ENCODE results near the gene MIS12.

Gene MIS12

DNA sequence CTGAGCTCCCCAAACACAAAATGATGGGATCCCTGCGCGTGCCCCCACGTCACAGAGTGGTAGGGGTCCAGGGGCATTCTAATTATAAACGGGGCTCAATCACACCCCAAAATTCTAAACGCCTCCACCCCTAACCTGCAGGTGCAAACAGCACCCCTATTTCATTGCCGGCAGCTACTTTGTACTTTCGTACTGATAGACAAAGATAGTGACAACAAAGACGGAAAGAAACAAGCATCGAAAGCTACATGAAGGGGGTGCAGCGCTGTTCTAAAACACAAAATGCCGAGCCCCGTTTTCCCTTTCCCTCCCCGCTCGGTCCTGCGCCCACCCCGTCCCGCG, 13.9 kb downstream of the MIS12 start:
- no peak for DNase-seq (ENCODE audit: low read depth in 2 of 2)

DNA sequence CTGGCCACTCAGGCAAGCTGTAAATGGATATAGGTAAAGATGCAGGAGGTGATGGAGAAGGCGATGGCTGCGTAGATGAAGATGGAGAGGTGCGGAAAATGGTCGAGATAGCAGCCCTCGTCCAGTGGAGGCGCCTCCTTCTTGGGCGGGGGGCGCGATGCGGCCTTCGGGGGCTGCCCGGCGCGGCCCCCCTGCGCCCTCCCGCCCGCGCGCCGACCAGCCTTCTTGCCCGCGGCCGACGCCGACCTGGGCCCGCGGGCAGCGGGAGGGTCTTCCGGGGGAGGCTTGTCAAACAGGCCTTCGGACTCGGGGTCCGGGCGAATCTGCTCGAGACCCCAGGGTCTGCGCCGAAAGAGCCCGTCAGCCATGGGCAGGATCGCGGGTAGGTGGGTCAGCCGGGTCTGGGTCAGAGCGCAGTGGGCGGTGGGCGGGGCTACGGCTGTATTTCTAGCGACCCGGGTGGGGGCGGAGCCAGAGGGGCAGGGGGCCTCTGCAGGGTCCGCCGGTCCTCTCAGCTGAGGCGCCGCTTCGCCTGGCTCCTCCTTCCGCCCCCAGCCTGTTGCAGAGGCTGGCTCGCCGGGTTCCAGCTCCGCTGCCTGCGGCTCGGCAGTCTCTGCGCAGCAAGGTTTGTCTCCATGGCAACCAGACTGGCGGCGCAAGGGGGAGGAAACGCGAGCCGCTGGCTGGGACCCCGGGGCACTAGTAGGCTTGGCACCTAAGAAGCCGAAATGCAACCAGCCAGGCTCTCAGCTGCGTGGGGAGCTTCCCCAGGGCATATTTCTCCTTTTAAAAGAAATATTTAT, 14.4 kb downstream of the MIS12 start:
- peak; percentile 54 to 64 for DNase-seq (ENCODE audit: low read depth in 2 of 2)

DNA sequence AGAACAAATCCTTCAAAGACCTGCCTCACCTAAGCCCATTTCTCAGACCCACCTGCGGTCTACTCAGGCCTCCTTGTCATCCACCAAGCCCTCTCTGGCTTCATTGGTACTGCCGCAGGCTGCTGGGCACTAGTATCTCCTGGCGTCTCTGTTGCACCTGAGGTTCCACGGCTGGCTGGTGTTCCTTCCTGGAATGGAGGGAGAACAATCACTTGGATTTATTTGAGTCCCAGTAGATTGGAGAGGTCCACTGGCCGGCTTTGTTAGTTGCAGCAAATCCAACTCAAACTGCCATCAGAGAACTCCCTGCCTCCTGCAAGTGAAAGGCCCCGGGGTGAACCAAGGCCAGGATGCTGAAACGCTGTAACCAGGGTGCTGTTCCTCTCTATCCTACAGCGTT, 15.3 kb downstream of the MIS12 start:
- no peak for DNase-seq (ENCODE audit: low read depth in 2 of 2)

DNA sequence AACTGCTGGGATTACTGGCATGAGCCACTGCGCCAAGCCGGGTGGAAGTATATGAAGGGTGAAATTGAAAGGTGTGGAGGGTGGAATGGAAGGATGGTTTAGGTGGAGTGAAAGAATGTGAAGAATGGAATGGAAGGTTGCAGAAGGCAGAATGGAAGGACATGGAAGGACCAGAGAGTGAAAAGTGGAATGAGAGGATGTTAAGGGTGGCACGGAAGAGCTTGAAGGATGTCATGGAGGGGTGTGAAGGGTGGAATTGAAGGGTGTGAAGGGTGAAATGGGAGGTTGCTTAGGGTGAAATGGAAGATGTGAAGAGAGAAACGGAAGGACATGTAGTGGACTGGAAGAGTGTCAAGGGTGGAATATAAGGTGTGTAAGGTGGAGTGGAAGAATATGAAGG, 16.2 kb downstream of the MIS12 start:
- no peak for DNase-seq (ENCODE audit: low read depth in 2 of 2)

DNA sequence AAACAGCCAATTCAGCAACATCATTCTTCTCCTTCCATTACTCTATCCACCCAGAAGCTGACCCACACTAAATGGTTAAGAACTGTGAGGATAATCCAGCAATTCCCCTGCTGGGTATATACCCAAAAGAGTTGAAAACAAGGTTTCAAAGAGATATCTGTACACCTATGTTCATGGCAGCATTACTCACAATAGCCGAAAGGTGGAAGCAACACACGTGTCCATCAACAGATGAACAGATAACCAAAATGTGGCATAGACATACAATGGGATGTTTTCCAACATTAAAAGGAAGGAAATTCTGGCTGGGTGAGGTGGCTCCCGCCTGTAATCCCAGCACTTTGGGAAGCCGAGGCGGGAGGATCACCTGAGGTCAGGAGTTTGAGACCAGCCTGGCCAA, 19.9 kb downstream of the MIS12 start:
- DNase-seq (ENCODE audit: low read depth in 2 of 2): no peak

DNA sequence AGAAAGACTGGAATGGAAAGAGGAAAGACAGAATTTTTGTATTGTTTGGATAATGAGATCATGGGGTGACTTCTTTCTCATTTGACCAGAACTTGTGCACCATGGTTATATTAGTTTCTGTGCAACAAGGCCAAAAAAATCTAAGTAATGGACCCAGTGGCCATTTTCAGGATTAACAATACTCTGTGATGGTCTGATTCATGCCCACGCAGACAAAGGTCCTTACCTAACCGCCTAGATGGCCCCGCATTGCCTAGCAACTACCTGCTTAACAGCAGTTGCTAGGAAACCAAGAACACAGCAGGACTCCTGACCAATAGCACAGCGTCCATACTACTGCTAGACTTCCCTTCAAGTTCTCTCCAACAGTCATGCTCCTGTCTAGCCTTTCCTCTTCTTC, 22.4 kb downstream of the MIS12 start:
- DNase-seq (ENCODE audit: low read depth in 2 of 2): no peak

DNA sequence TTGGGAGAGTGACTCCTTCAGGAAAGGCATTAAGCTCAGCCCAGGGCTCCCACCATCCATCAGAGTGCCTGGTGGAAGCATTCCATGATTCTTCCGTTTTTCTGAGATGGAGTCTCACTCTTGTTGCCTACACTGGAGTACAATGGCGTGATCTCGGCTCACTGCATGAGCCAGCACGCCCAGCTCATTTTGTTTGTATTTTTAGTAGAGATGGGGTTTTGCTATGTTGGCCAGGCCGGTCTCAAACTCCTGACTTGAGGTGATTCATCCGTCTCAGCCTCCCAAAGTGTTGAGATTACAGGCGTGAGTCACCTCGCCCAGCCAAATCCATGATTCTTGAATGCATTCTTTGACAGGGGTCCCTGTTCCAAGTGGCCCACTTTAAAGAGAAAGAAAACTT, 23.1 kb downstream of the MIS12 start:
- no peak for DNase-seq (ENCODE audit: low read depth in 2 of 2)

DNA sequence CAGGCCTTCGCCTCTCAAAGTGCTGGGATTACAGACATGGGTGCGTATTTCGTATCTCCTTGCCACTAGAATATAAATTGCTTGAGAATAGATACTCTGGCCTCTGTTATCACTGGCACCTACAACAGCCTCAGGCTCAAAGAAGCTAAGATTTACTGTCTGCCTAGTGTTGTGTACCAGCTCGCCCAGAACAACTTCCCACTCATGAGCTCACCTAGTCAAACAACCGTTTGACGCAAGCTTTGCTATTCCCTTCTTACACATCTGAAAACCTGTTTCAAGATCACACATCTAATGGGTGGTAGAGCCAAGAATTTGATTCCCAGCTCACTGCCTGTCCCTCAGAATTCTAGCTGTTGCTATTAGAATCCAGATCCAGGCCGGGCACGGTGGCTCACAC, 24.4 kb downstream of the MIS12 start:
- no peak for DNase-seq (ENCODE audit: low read depth in 2 of 2)

DNA sequence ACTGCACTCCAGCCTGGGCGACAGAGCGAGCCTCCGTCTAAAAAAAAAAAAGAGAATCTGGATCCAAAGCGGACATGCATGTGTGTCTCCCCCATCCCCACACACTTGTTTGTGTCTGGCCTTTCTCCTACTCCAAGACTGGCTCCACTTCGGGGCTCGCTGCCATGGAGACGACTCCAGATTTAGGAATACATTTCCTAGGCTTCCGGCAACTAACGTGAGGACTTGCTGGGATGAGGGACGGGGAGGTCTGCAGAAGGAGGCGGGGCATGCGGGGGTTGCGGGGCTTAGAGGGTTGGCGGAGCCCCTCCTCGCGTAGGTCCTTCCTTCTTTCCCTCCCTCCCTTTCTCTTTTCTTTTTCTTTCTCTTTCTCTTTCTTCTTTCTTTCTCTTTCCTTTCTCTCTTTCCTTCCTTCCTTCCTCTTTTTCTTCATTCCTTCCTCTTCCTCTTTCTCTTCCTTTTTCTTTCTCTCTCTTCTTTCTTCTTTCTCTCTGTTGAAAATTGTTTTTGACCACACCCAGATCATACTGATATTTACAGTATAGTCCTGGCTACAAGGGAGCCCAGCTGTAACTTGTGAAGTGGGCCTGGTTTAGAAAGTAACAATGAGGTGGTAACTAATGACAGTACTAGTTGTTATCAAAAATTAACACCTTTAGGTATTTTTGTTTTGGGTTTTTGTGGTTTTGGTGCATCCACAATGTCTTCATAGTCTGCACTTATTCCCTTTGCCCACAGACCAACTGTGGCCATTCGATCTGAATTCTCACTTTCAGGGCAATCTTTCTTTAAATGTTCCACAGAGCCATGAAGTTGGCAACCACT, 25.2 kb downstream of the MIS12 start:
- no peak for DNase-seq (ENCODE audit: low read depth in 2 of 2)

DNA sequence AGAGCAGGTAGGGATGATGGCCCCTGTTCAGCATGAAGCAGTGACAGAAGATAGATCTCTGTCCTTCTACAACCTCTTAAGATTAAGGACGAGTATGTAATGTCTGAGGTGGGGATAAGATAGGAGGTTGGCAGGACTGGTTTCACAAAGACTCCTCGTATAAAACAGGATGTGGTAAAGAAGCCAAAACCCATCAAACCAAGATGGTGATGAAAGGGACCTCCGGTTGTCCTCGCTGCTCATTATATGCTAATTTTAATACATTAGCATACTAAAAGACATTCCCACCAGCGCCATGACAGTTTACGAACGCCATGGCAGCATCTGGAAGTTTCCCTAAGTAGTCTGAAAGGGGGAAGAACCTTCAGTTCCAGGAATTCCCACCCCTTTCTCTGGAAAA, 27.3 kb downstream of the MIS12 start:
- no peak for DNase-seq (ENCODE audit: low read depth in 2 of 2)

DNA sequence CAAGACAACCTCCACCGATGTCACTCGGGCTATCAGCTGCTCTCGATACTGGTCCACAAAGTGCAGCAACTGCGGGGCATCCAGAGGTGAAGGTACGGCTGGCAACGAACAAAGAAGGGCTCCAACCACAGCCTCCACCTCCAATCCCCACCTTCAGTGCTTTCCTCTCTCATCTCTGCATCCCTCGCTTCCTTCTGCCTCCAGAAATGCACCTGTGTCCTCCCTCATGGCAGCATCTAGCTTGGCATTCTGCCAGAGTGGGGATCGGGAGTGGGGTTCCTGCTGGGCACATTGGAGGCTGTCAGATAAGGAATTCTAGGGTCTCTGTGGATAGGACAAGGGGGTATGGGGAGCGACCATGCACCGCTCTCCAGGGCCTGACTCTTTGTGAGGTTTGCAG, 28.6 kb downstream of the MIS12 start:
- DNase-seq (ENCODE audit: low read depth in 2 of 2): no peak

DNA sequence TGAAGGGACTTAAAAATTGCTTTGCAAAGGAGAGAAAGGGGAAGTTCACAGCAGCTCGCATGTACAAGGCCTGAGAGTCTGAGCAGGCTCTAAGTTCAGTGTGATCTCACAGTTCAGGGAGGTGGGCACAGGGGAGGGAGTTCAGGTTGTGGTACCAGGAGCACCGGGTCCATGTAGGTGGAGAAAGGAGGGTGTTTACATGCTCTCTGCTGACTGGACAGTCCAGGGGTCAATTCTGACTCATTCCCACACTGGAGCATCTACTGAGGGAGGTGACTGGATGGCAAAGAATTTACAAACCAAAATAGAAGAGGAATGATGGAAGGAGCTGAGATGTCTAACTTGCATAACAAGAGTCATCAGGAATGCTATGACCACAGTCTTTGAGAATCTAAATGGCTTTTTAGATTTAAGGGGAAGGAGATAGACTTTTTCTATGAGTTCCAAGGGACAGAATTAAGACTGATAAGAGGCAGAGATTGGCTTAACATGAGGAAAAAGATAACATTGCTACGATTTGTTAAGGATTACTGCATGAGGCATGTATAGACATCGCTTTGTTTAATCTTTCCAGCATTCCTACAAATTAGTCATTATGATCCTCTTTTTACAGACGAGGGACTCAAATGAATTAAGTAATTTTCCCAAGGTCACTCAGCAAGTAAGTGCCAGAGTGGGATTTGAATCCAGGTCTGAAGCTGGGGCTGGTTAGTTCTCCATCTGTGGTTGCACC, 29.9 kb downstream of the MIS12 start:
- no peak for DNase-seq (ENCODE audit: low read depth in 2 of 2)

DNA sequence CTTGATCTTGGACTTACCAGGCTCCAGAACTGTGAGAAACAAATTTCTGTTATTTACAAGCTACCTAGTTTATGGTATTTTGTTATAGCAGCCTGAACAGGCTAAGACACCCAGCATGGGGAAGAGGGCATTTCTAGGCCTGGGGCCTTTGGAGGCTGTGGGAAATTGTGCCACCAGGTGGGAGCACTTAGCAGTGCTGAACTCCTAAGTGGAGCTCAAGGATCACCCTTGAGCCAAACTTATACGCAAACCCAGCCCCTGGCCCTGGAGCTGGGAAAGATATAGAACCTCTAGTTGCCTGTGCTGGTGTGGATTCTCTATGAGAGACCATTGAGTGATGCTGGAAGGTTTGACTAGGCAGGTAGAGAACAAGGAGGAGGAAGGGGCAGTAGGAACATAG, 36.1 kb downstream of the MIS12 start:
- no peak for DNase-seq (ENCODE audit: low read depth in 2 of 2)

DNA sequence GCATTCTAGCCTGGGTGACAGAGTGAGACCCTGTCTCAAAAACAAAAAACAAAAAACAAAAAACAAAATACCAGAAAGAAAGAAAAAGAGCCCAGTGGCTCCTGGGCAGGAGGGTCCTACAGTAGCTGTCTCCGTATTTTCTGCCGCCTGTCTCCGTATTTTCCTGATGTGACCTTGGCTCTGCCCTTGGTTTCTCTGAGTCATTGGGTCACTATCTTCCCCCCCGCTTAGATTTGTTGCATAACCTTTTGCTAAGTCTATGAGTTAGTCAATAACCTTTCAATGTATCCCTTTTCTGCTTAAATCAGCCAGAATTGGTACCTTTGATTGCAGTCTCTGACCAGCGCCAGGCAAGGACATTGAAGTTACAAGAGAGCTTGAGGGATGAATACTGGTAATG, 36.9 kb downstream of the MIS12 start:
- no peak for DNase-seq (ENCODE audit: low read depth in 2 of 2)

DNA sequence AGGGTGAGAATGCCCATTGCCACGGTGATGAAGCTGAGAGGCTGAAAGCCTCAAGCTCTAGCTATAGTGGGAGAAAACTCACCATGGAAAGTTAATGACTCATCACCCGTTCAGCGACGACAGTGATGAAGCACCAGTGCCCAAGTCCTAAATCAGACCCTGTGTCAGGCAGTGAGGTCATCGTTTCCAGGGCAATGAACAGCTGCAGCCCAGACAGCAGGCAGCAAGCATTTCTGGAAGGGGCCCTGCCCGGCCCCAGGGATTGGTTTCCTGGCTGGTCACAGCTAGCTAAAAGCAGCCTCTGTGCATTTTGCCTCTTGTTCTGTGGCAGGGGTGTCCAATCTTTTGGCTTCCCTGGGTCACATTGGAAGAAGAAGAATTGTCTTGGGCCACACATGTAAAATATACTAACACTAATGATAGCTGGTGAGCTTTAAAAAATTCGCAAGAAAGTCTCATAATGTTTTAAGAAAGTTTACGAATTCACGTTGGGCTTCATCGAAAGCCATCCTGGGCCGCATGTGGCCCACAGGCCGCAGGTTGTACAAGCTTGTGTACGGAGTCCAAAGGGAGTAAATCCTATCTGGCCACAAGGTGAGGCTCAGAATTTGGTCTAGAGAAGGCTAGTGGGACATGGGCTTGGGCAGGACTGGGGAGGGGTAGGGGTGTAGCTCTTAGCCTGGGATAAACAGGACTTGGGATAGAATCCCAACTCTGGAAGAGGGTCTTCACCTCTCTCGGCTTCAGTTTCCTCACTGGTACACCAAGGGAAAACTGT, 40.6 kb downstream of the MIS12 start:
- DNase-seq (ENCODE audit: low read depth in 2 of 2): peak; percentile 36 to 66

DNA sequence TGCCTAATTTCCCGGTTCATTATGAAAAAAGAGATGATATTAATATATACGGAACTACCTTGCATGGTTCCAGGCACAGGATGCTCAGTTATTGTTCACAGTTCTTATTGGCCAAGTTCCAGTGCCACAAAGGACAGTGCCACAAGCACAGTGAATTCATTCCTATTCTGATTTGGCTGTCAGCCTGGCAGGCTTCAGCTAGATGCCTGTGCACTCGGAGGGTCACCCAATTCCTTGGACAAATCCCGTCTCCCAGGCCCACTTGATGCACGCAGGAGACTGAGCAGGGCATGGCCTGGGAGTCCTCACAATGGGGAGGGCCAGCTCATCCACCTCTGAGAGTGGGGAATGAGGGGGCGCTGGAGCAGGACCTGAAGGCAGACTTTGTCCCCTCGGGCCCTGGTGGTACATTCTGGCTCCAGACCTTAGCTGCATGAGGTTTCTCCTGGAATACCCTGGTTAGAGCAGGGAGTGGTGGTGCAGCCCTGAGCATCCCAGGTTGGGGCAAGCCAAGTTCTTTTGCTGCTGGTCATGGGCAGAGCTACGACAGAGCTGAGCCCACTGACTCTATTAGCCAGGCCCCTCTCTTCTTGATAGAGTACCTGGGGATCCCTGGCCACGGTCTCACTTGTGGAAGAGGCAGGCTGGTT, 41.4 kb downstream of the MIS12 start:
- DNase-seq (ENCODE audit: low read depth in 2 of 2): no peak

DNA sequence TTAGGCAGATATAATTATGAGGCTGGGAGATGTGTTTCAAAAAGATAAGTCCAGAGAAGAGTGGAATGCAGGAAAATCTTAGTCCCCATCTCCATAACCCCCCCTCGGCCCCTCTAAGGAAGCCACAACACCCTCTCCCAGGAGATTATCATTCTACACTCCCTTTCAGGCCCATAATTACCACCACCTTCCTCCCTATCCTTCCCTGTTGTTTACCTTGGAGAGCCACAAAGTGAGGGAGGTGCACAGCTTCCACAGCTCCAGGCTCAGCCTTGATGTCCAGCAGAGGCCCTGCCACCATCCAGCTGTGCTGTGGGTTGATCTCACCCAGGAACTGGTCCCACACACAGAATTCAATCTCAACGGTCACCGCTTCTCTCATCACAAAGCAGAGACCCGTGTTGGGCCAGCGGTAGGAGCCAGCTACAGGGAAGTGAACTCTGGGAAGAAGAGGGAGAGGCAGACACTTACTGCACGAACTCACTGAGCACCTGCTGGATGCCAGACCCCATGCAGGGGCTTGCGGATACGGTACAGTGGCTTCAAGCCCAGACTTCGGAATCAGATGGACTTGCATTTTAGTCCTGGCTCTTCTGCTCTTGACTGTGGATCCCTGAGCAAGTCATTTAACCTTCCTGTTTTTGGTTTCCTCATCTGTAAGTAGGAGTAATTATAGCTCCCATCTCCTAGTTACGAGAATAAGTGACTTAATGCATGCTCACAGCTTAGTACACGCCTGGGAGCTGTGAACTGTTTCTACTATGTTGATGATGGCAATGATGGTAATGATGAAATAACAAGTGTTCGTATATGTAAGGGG, 44.1 kb downstream of the MIS12 start:
- no peak for DNase-seq (ENCODE audit: low read depth in 2 of 2)

DNA sequence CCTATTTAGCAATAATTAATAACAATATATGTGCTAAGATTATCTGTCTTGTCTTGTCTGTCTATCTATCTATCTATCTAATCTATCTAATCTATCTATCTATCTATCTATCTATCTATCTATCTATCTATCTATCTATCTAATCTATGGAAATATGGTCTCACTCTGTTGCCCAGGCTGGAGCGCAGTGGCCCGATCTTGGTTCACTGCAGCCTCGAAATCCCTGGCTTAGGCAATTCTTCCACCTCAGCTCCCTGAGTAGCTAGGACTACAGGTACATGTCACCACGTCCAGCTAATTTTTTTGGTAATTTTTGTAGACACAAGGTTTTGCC, 44.7 kb downstream of the MIS12 start:
- DNase-seq (ENCODE audit: low read depth in 2 of 2): no peak

DNA sequence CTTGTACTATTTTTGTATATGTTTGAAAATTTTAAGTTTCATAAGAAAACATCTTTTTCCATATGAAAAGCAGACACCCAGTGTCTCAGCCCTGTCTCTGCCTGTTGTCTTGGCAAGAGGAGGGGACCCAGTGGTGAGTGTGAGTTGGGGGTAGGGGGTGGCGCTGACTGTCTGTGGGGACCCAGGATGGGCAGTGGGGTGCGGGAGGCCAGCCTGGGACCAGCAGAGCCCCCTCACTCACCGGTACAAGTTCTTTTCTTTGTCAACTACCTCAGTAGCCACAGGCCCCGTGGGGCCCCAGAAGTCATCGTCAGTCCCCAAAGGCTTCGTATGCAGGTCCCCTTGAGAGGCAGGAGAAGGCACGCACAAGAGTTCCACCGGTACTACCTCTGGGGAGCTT, 46.2 kb downstream of the MIS12 start:
- DNase-seq (ENCODE audit: low read depth in 2 of 2): no peak

DNA sequence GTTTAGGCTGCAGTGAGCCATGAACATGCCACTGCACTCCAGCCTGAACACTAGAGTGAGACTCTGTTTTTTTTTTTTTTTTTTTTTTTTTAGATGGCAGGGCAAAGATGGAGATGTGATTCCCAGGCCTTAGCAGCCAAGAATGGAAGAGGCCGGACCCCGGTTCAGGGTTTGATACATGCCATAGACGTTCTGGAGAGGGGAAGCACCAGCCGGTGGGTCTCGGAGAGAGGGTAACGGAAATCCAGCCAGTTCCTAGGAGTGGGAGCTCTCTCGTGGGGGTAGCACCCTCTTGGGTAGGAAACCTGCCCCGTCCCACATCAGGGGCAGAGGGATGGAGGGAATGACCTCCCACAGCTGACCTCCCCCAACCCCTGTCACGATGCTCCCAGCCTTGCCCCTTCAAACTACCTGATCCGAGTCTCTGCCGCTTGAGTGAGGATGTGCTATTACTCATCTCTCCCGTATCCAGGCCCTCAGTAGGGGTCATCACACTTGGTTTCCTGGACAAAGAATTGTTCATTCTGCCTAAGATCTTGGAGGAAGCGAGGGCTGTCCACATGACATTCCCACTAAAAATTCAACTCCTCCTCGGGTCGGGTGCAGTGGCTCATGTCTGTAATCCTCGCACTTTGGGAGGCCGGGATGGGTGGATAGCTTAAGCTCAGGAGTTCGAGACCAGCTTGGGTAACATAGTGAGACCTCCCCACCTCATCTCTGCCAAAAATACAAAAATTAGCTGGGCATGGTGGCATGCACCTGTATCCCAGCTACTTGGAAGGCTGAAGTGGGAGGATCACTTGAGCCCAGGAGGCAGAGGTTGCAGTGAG, 47.3 kb downstream of the MIS12 start:
- no peak for DNase-seq (ENCODE audit: low read depth in 2 of 2)
